ENCODE measurements around the gene HTRA3.

Gene HTRA3

DNA sequence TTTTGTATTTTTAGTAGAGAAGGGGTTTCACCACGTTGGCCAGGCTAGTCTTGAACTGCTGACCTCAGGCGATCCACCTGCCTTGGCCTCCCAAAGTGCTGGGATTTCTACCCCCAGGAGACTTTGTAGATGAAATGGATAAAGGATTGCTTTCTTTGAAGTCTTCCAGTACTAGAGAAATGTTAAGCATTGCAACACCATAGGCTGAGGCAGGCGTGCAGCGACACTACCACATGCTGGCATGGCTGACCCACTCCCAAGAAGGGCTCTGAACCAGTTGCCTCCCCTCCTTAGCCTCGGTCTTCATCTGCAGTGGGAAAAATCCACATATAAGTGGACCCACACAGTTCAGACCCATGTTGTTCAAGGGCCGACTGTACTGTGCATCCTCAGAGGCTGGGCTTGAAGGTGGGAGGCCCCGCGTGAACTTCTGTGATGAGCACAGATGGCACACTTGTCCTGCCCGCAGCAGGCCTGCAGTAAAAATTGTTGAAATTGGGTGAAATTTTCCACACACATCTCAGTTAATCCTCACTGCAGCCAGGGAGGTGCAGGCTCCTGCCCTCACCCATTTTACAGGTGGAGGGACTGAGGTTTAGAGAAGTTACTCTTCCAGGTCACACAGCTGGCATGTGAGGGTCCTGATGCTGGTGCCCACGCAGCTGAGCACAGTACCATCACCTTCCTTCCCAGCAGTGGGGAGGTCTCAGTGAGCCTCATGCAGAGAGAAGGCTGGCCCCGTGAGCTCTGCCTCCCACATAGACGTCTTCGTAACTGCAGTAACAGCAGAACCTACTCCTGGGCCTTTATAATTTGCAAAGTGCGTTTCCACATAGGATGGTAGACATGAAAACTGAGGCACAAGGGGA is 35.5 kb downstream of the HTRA3 start:
- TF ChIP-seq GLIS3 (CRISPR knock-in tag; IDR thresholded peaks at IDR 0.05): no peak
- no peak for TF ChIP-seq ZFP30 (CRISPR knock-in tag; IDR thresholded peaks at IDR 0.05)
- TF ChIP-seq ISL1 (CRISPR knock-in tag; IDR thresholded peaks at IDR 0.05): no peak
- TF ChIP-seq RARB (CRISPR knock-in tag; IDR thresholded peaks at IDR 0.05): no peak
- TF ChIP-seq TOX (CRISPR knock-in tag; IDR thresholded peaks at IDR 0.05; ENCODE audit: borderline replicate concordance): no peak
- TF ChIP-seq ESRRG (CRISPR knock-in tag; IDR thresholded peaks at IDR 0.05): no peak
- TF ChIP-seq OSR1 (CRISPR knock-in tag; IDR thresholded peaks at IDR 0.05): no peak
- no peak for TF ChIP-seq ZC3H10 (CRISPR knock-in tag; IDR thresholded peaks at IDR 0.05)
- TF ChIP-seq BACH2 (CRISPR knock-in tag; IDR thresholded peaks at IDR 0.05; ENCODE audit: borderline replicate concordance): no peak
- TF ChIP-seq, protein P1, sequence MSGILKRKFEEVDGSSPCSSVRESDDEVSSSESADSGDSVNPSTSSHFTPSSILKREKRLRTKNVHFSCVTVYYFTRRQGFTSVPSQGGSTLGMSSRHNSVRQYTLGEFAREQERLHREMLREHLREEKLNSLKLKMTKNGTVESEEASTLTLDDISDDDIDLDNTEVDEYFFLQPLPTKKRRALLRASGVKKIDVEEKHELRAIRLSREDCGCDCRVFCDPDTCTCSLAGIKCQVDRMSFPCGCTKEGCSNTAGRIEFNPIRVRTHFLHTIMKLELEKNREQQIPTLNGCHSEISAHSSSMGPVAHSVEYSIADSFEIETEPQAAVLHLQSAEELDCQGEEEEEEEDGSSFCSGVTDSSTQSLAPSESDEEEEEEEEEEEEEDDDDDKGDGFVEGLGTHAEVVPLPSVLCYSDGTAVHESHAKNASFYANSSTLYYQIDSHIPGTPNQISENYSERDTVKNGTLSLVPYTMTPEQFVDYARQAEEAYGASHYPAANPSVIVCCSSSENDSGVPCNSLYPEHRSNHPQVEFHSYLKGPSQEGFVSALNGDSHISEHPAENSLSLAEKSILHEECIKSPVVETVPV (CRISPR knock-in tag; IDR thresholded peaks at IDR 0.05): no peak
- no peak for TF ChIP-seq PPARA (CRISPR knock-in tag; IDR thresholded peaks at IDR 0.05; ENCODE audit: borderline replicate concordance)
- TF ChIP-seq, protein P2, sequence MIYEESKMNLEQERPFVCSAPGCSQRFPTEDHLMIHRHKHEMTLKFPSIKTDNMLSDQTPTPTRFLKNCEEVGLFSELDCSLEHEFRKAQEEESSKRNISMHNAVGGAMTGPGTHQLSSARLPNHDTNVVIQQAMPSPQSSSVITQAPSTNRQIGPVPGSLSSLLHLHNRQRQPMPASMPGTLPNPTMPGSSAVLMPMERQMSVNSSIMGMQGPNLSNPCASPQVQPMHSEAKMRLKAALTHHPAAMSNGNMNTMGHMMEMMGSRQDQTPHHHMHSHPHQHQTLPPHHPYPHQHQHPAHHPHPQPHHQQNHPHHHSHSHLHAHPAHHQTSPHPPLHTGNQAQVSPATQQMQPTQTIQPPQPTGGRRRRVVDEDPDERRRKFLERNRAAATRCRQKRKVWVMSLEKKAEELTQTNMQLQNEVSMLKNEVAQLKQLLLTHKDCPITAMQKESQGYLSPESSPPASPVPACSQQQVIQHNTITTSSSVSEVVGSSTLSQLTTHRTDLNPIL (CRISPR knock-in tag; IDR thresholded peaks at IDR 0.05; ENCODE audit: low read depth): no peak
- TF ChIP-seq ARNTL (CRISPR knock-in tag; IDR thresholded peaks at IDR 0.05; ENCODE audit: borderline replicate concordance, low read depth): no peak
- TF ChIP-seq CSDC2 (CRISPR knock-in tag; IDR thresholded peaks at IDR 0.05): no peak
- ATAC-seq: no peak

GRCh38 chr4:8305851-8306471 is 36.4 kb downstream of the HTRA3 start:
- no peak for ATAC-seq
- TF ChIP-seq ZNF565 (CRISPR knock-in tag; conservative IDR thresholded peaks at IDR 0.05; ENCODE audit: low read depth): no peak

- TF ChIP-seq ZFP3 (CRISPR knock-in tag; IDR thresholded peaks at IDR 0.05): no peak
- no peak for TF ChIP-seq ESRRG (CRISPR knock-in tag; IDR thresholded peaks at IDR 0.05)
- TF ChIP-seq SNAI2 (CRISPR knock-in tag; IDR thresholded peaks at IDR 0.05): no peak
- no peak for TF ChIP-seq TCF4 (CRISPR knock-in tag; IDR thresholded peaks at IDR 0.05; ENCODE audit: borderline replicate concordance)
- no peak for TF ChIP-seq ZFP30 (CRISPR knock-in tag; IDR thresholded peaks at IDR 0.05)
- no peak for TF ChIP-seq TSHZ2 (CRISPR knock-in tag; IDR thresholded peaks at IDR 0.05)
- TF ChIP-seq, protein P2 (CRISPR knock-in tag; IDR thresholded peaks at IDR 0.05; ENCODE audit: low read depth): no peak
- no peak for TF ChIP-seq ISL1 (CRISPR knock-in tag; IDR thresholded peaks at IDR 0.05)
- no peak for TF ChIP-seq OSR1 (CRISPR knock-in tag; IDR thresholded peaks at IDR 0.05)
- TF ChIP-seq RARB (CRISPR knock-in tag; IDR thresholded peaks at IDR 0.05): no peak
- TF ChIP-seq TOX (CRISPR knock-in tag; IDR thresholded peaks at IDR 0.05; ENCODE audit: borderline replicate concordance): no peak
- no peak for TF ChIP-seq CSDC2 (CRISPR knock-in tag; IDR thresholded peaks at IDR 0.05)
- ATAC-seq: no peak; the same call in 2 of the 3 replicates
These were observed 37.0 kb downstream of the HTRA3 start for GRCh38 chr4:8306511-8307021.

DNA sequence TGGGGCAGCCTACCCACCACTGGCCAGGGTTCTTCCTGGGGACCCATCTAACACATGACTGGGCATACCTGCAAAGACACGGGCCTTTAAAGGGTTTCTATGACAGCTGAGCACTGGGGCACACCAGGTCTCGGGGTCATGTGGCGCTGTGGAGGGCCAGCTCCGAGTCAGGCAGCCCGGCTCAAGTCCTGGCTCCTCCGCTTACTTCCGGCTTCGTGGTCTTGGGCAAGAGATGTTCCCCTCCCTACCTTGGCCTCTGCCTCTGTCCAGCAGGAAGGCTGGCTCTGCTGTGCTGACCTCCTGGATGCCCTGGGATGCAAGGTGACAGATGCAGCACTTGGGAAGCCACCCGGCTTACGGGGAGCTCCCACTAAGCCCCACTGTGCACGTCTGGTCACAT is 37.6 kb downstream of the HTRA3 start:
- no peak for ATAC-seq
- no peak for TF ChIP-seq BACH2 (CRISPR knock-in tag; IDR thresholded peaks at IDR 0.05; ENCODE audit: borderline replicate concordance)
- TF ChIP-seq ZC3H10 (CRISPR knock-in tag; IDR thresholded peaks at IDR 0.05): no peak
- no peak for TF ChIP-seq ZNF8 (CRISPR knock-in tag; IDR thresholded peaks at IDR 0.05)
- no peak for TF ChIP-seq ISL1 (CRISPR knock-in tag; IDR thresholded peaks at IDR 0.05)
- no peak for TF ChIP-seq TCF4 (CRISPR knock-in tag; IDR thresholded peaks at IDR 0.05; ENCODE audit: borderline replicate concordance)
- TF ChIP-seq, protein P2 (CRISPR knock-in tag; IDR thresholded peaks at IDR 0.05; ENCODE audit: low read depth): no peak
- TF ChIP-seq CSDC2 (CRISPR knock-in tag; IDR thresholded peaks at IDR 0.05): no peak
- TF ChIP-seq RARB (CRISPR knock-in tag; IDR thresholded peaks at IDR 0.05): no peak
- no peak for TF ChIP-seq ARNTL (CRISPR knock-in tag; IDR thresholded peaks at IDR 0.05; ENCODE audit: borderline replicate concordance, low read depth)
- TF ChIP-seq, protein P3, sequence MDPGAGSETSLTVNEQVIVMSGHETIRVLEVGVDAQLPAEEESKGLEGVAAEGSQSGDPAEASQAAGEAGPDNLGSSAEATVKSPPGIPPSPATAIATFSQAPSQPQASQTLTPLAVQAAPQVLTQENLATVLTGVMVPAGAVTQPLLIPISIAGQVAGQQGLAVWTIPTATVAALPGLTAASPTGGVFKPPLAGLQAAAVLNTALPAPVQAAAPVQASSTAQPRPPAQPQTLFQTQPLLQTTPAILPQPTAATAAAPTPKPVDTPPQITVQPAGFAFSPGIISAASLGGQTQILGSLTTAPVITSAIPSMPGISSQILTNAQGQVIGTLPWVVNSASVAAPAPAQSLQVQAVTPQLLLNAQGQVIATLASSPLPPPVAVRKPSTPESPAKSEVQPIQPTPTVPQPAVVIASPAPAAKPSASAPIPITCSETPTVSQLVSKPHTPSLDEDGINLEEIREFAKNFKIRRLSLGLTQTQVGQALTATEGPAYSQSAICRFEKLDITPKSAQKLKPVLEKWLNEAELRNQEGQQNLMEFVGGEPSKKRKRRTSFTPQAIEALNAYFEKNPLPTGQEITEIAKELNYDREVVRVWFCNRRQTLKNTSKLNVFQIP (CRISPR knock-in tag; IDR thresholded peaks at IDR 0.05; ENCODE audit: borderline replicate concordance, low read depth): no peak
- TF ChIP-seq, protein P1 (CRISPR knock-in tag; IDR thresholded peaks at IDR 0.05): no peak
- no peak for TF ChIP-seq OSR1 (CRISPR knock-in tag; IDR thresholded peaks at IDR 0.05)

Data from SK-N-SH treated with all-trans-retinoic acid at 6 μM for 48 hours (cell line).